NCI-H226 (cell line): ENCODE data around the gene ZNF12.
"Not testable (repeated sequence)": the region's sequence is repeated elsewhere in the genome, so short reads cannot be mapped to it uniquely, and the experiment has no call there.

ENCODE experiments used
- DNase-seq: peaks from one replicate; pipeline ENCODE4 v3.0.0-alpha.2; 2015

The ZNF12 gene

DNA sequence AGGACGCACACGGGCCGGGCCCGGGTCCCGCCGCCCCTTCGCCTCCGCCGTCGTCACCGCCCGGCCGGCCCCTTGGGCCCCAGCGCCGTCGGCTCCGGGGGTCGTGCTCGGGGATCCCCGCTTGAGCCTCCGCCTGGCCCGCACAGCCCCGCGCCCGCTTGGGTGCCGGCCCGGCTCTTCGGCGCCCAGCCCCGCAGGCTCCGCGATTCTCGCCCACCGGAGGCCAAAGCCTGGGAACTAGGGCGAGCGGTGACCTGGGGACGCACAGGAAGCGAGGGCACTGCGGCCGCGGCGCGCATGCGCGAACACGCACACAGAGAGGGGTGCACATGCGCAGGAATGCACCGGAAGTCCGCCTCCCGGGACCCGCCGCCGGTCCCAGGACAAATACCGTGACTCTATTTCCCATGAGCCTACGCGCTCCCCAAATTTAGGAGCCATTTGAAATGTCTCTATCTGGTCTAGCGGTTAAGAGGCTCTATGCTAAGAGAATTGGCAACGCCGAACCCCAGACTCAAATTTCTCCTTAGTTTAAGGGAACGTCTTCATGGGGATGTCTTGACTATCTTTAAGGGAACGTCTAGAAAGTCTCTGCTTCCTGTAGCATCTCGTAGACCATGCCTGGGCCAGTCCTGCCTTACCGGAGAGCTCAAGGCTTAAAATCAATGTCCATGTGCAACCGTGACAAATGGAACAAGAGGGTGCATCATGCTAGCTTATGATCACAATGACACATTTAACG, at the start of gene ZNF12:
ZNF12 (minus strand) TSS at position 282 of the 742 bp plus-strand sequence. CDS start 1,774 bp downstream, outside the sequence.
- peak; percentile 96 for DNase-seq

DNA sequence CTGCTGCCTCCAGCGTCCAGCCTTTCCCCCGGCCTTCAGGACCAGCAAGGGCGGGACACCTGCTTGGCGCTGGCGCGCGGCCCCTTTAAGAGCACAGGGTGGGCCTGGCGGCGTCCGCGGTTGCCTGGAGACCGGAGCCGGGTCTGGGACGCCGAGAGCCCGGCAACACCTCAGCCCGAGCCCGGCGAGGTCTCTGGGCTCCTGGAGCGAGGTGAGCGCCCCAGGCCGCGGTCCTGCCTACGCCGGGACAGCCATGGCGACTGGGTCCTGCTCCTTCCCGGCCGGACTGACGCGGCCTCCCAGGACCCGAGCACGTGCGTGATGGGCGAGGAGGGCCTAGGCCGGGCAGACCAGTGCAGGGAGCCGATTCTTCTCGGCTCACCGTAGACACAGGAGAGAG, 47.2 kb upstream of the ZNF12 start, which contains the start of gene RSPH10B2:
RSPH10B2 (plus strand) TSS at position 140 of the 400 bp plus-strand sequence. CDS start 3,575 bp downstream, outside the sequence.
- not testable (repeated sequence) for DNase-seq

DNA sequence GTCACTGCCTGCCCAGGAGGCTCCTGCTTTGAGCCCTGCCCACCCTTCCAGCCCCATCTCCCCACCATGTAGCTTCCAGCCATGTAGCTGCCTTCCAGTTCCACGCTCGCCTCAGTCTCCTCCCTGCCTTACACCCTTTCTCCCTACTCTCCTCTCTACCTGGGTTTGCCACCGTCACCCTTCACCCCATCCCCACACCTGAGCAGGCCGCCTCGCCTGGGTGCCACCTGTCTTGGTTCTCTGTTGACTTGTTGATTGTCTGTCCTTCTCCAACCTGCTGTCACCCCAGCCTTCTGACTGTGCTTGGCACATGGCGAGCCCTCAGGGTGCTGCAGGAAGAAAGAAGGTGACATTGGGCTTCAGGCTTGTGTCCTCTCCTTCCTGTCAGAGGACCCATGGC, 43.4 kb upstream of the ZNF12 start:
- not testable (repeated sequence) for DNase-seq

DNA sequence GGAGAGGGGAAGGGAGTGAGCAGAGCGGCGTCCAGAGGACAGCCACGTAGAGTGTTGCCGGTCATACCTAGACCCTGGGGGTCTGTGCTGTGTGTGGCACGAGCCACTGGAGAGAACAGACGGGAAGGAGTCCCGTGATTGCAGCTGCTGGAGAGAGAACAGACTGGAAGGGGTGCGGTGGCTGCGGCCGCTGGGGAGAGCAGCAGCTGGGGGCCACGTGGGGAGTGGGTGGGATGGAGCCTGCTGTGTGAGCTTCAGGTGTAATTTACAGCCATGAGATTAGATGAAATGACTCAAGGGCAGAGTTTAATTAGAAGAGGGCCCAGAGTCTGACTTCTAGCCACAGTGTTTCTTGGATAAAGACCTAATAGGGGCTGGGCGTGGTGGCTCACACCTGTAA, 42.6 kb upstream of the ZNF12 start:
- DNase-seq = not testable (repeated sequence)

DNA sequence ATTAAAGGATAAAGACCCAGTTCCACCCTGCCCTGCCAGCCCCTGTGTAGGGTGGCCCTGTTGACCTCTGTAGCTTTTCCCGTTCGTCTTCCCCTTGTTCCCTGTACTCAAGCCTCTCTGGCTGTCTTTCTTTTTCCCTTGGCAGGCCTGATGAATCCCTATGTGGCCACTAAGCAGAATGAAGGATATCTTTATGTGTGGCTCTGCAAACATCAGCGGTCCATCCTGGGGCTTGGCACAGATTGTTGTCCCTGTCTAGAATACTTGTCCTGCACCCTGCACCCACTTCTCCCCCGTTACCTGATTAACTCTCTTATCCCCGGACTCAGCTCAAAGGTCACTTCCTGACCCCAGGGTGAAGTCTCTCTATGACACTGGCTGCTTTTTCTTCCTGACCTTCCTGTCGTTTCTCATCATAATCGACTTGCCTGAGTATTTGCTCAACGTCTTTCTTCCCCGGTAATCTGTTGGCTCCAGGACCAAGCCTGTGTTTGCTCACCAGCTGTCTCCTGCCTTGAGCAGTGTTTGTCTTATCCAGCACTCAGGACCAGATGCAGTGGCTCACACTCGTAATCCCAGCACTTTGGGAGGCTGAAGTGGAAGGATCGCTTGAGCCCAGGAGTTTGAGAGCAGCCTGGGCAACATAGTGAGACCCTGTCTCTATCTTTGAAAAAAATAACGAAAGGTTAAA, 37.8 kb upstream of the ZNF12 start:
- not testable (repeated sequence) for DNase-seq

DNA sequence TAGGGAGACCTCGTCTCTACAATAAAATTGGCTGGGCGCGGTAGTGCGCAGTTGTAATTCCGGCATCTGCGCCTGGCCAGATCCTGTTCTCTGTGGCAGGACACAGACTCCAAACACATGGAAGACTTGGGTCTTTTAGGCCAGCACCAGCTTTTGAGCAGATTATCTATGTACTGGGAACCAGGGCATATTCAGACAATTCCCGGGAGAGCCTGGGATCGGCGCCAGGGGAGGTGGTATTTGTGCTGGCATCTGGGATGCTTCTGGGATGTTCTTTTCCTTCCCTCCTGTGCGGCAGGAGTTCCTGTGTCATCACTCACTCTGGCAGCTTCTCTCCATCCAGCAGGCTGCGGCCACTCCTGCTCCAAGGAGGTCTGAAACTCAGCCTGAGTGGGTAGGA, 31.7 kb upstream of the ZNF12 start:
- not testable (repeated sequence) for DNase-seq

GRCh38 chr7:6730343-6730633, 23.5 kb upstream of the ZNF12 start:
- peak; percentile 32 for DNase-seq

DNA sequence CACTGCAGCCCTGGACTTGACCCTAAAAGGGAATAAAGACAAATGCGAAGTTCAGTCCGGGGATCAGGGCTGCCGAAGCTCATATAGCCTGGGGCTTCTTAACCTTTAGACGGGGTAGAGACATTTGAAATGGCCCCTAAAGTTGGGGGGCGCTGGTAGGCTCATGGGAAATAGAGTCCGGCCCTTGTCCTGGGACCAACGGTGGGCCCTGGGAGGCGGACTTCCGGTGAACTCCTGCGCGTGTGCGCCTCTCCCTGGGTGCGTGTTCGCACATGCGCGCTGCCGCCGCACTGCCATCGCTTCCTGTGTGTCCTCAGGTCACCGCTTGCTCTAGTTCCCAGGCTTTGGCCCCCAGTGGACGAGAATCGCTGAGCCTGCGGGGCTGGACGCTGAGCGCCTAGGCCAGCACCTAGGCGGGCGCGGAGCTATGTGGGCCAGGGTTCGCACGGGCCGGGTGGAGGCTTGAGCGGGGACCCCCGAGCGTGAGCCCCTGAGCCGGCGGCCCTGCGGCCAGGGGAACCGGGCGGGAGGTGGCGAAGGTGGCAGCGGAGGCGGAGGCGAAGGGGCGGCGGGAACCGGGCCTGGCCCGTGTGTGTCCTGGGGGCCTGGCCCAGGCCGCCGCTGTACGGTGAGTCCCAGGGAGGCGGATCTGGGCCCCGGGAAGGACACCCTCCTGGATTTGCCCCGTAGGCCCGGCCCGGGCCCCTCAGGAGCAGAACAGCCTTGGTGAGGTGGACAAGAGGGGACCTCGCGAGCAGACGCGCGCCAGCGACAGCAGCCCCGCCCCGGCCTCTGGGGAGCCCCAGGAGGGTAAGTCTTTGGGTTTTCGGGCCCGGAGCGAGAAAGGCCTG, 23.0 kb upstream of the ZNF12 start:
- peak; percentile 91 for DNase-seq

DNA sequence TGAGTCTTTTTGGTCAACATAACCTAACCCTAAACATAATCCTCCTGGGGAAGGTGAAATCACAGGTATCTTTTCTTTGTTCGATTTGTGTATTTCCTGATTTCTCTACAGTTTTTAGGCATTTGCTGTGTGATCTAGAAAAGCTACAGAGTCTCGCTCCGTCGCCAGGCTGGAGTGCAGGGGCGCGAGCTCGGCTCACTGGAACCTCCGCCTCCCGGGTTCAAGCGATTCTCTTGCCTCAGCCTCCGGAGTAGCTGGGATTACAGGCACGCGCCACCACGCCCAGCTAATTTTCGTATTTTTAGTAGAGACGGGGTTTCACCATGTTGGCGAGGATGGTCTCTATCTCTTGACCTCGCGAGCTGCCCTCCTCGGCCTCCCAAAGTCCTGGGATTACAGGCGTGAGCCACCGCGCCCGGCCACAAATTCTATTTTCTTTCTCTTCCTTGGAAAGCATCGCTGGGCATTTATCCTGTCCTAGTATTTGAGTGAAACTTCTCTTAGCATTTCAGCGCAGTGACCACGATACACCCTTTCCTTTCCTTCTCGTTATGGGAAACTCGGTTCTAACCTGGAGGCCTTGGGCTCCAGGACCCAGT, 22.2 kb upstream of the ZNF12 start:
- not testable (repeated sequence) for DNase-seq

- DNase-seq = no peak
Observed at GRCh38 chr7:6727663-6728062, 20.9 kb upstream of the ZNF12 start.

GRCh38 chr7:6726341-6726740, 19.6 kb upstream of the ZNF12 start:
- DNase-seq = not testable (repeated sequence)

DNA sequence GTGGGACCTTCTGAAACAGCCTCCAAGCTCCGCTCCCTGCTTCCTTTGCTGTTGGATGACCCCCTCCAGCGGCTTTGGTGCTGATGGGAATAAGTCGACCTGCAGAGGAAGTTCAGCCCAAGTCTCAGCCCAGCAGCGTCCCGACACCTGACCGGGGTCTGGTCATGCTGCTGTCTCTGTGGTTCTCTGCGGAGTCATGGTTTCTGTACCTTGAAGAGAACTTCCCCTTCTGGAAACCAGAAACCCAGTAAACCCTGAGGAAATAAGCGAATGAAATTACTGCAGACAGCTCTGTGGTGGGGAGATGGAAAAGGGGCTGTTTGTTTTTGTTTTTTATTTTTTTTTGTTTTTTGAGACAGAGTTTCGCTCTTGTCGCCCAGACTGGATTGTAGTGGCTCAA, 18.3 kb upstream of the ZNF12 start:
- DNase-seq = no peak

DNA sequence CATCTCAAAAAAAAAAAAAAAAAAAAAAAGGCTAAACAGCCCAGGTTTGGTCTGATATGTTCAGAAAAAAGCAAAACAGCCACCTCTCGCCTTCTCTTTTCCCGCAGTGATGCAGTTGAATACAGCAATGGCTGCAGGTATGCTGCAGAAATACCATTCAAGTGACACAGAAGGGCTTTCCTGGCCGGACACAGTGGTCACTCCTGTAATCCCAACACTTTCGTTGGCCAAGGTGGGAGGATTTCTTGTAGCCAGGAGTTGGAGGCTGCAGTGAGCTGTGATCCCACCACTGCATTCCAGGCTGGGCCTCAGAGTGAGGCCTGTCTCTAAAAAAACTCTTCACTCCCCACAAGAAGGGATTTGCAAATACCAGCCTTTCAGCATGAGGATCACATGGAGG, 17.6 kb upstream of the ZNF12 start:
- peak; percentile 72 for DNase-seq

GRCh38 chr7:6718124-6718523, 11.4 kb upstream of the ZNF12 start:
- DNase-seq = no peak

DNA sequence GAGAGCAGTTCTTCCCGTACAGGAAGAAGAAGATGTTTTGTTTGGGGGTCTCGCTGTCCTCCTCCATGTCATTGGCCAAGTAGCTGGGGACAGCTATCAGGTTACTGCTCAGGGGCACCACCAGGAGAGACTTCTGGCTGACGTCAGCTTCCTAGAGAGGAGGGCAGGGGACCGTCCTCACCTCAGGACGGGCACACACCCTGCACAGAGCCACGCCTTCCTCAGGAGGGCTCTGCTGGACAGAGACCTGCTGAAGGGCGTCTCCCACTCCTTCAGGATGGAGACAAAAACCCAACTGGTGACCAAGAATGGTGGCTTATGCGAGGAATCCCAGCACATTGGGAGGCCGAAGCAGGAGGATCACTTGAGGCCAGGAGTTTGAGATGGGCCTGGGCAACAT, 9.2 kb upstream of the ZNF12 start:
- DNase-seq = not testable (repeated sequence)

- DNase-seq = no peak
Observed at GRCh38 chr7:6714360-6714759, 7.6 kb upstream of the ZNF12 start.

- no peak for DNase-seq
Observed at GRCh38 chr7:6709808-6710207, 3.1 kb upstream of the ZNF12 start.

DNA sequence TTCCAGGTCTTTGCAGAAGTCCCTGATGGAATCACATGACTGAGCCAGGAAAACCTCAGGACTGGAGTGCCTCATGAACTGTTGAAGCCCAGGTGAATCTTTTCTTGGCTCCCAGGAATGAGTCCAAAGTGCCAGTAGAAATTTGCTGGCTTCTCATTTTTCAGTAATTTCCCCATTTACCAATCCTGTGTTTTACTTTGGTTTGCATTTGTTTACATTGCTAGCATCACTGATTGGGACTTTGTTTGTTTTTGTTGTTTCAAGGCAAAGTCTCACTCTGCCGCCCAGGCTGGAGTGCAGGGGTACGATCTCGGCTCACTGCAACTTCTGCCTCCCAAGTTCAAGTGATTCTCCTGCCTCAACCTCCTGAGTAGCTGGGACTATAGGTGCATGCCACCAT, 1.6 kb upstream of the ZNF12 start:
- DNase-seq = no peak

DNA sequence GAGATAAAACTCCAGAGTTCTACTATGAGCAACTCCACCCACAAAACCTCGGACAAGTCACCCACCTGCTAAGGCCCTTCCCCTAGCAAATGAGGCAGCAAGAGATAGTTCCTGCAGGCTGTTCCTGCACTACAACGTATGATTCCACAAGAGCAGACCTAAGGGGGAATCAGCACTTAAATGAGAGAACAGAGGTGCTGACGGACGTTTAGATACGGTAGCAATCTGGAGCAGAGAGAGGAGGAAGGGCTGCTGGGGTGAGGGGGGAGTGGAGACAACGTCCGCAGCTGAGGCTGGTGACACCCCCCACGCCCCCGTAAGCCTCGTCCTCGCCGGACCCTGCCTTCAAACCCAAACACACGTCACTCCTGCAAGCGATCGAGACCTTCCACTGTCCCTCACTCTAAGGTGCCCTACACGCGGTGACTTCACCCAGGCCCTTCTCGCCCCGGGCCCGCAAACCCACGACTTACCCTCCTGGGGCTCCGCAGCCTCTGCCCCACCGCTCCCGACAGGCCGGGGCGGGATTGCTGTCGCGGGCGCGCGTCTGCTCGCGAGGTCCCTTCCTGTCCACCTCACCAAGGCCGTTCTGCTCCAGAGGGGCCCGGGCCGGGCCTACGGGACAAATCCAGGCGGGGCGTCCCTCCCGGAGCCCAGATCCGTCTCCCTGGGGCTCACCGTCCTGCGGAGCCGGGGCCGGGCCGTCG, 635 bp downstream of the ZNF12 start:
- DNase-seq = no peak

DNA sequence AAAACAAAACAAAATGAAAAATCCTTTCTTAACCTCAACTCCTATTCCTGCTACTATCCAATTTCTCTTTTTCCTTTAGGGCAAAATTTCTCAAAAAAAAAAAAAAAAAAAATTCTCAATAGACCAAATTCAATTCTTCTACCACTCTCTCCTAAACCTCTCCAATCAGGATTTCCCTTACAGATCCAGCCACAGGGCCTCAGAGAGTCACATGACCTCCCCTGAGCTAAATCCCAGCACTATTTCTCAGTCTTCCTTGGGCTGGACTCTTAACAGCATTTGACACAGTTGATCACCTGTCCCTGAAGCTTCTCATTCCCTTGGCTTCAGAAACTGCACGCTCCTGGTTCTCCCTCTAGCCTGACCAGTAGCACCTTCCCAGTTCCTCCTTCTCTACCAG, 4.9 kb downstream of the ZNF12 start:
- DNase-seq = no peak

GRCh38 chr7:6700793-6701192, 6.0 kb downstream of the ZNF12 start:
- no peak for DNase-seq

DNA sequence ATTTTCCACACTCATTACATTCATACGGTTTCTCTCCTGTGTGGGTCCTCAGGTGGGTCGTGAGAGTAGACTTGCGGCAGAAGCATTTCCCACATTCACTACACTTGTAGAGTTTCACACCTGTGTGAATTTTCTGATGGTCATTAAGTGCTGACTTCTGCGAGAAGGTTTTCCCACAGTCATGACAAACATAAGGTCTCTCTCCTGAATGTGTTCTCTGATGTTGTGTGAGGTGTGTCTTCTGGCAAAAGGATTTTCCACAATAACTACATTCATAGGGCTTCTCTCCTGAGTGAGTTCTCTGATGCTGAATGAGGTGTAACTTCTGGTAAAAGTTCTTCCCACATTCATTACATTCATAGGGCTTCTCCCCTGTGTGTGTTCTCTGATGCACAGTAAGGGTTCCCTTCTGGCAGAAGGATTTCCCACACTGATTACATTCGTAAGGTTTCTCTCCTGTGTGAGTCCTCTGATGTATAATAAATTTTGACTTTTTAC, 15.1 kb downstream of the ZNF12 start:
- DNase-seq = no peak
